NB4 (cell line): ENCODE measurements around the gene GPR3.
A peak's percentile ranks its signal among the peaks of the same experiment; 100 is the strongest.

Experiments used
- DNase-seq: peaks from one replicate; pipeline ENCODE4 v3.0.0; 2010; ENCODE audit warnings: low read depth
- H3K4me3 ChIP-seq: one replicate; pipeline ENCODE4 v1.5.1; 2011; ENCODE audit warnings: mild to moderate bottlenecking, low read depth, low read length, moderate library complexity
- MYC ChIP-seq: IDR thresholded peaks from 2 replicates; pipeline ENCODE4 v1.6.1; 2011; ENCODE audit warnings: low read depth, low read length
- POLR2A ChIP-seq: IDR thresholded peaks from 2 replicates; pipeline ENCODE4 v1.6.1; 2011; ENCODE audit warnings: mild to moderate bottlenecking; ENCODE audit not compliant: insufficient read length; ENCODE audit errors: extremely low read depth
- TF ChIP-seq, protein P1 (sequence below): IDR thresholded peaks from one replicate; pipeline ENCODE4 v1.5.1; 2012; ENCODE audit warnings: low read depth, low read length
- TF ChIP-seq, protein P2 (sequence below): IDR thresholded peaks from 2 replicates; pipeline ENCODE4 v1.6.1; 2011; ENCODE audit warnings: low read depth, low read length

GPR3 gene

DNA sequence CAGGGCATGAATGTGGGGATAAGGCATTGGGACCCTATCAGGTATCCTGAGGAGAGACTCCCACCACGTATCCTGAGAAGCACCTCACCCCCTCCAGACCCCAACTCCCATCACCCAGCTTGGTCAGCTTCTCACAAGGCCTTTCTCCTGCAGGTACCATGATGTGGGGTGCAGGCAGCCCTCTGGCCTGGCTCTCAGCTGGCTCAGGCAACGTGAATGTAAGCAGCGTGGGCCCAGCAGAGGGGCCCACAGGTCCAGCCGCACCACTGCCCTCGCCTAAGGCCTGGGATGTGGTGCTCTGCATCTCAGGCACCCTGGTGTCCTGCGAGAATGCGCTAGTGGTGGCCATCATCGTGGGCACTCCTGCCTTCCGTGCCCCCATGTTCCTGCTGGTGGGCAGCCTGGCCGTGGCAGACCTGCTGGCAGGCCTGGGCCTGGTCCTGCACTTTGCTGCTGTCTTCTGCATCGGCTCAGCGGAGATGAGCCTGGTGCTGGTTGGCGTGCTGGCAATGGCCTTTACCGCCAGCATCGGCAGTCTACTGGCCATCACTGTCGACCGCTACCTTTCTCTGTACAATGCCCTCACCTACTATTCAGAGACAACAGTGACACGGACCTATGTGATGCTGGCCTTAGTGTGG is 1.3 kb downstream of the GPR3 start:
- TF ChIP-seq POLR2A = no peak
- TF ChIP-seq, protein P1, sequence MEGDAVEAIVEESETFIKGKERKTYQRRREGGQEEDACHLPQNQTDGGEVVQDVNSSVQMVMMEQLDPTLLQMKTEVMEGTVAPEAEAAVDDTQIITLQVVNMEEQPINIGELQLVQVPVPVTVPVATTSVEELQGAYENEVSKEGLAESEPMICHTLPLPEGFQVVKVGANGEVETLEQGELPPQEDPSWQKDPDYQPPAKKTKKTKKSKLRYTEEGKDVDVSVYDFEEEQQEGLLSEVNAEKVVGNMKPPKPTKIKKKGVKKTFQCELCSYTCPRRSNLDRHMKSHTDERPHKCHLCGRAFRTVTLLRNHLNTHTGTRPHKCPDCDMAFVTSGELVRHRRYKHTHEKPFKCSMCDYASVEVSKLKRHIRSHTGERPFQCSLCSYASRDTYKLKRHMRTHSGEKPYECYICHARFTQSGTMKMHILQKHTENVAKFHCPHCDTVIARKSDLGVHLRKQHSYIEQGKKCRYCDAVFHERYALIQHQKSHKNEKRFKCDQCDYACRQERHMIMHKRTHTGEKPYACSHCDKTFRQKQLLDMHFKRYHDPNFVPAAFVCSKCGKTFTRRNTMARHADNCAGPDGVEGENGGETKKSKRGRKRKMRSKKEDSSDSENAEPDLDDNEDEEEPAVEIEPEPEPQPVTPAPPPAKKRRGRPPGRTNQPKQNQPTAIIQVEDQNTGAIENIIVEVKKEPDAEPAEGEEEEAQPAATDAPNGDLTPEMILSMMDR = no peak
- TF ChIP-seq, protein P2, sequence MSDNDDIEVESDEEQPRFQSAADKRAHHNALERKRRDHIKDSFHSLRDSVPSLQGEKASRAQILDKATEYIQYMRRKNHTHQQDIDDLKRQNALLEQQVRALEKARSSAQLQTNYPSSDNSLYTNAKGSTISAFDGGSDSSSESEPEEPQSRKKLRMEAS = no peak
- no peak for TF ChIP-seq MYC
- DNase-seq = no peak
- H3K4me3 ChIP-seq = no peak overlapping the region

DNA sequence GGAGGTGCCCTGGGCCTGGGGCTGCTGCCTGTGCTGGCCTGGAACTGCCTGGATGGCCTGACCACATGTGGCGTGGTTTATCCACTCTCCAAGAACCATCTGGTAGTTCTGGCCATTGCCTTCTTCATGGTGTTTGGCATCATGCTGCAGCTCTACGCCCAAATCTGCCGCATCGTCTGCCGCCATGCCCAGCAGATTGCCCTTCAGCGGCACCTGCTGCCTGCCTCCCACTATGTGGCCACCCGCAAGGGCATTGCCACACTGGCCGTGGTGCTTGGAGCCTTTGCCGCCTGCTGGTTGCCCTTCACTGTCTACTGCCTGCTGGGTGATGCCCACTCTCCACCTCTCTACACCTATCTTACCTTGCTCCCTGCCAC is 1.8 kb downstream of the GPR3 start:
- H3K4me3 ChIP-seq = no peak overlapping the region
- TF ChIP-seq, protein P1 = no peak
- TF ChIP-seq, protein P2 = no peak
- TF ChIP-seq POLR2A = no peak
- no peak for TF ChIP-seq MYC
- no peak for DNase-seq

DNA sequence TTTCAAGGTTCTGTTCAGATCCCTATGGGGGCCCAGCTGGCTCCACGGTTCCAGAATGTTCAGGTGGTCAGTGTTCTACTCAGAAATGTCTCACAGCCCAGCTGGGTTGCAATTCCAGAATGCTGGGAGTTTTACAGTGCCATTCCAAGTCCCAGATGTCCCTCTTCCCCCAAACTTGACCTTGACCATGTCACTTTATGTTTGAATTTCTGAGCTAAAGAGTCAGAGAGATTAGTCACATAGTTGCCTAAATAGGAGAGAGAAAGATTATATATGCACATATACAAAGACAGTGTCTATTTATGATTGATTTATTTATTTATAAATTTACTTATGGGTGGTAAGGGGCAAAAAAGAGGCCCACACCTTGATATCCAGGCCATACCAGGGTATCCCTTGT is 2.5 kb downstream of the GPR3 start:
- DNase-seq = no peak
- no peak overlapping the region for H3K4me3 ChIP-seq
- TF ChIP-seq MYC (no peak), POLR2A (no peak)

DNA sequence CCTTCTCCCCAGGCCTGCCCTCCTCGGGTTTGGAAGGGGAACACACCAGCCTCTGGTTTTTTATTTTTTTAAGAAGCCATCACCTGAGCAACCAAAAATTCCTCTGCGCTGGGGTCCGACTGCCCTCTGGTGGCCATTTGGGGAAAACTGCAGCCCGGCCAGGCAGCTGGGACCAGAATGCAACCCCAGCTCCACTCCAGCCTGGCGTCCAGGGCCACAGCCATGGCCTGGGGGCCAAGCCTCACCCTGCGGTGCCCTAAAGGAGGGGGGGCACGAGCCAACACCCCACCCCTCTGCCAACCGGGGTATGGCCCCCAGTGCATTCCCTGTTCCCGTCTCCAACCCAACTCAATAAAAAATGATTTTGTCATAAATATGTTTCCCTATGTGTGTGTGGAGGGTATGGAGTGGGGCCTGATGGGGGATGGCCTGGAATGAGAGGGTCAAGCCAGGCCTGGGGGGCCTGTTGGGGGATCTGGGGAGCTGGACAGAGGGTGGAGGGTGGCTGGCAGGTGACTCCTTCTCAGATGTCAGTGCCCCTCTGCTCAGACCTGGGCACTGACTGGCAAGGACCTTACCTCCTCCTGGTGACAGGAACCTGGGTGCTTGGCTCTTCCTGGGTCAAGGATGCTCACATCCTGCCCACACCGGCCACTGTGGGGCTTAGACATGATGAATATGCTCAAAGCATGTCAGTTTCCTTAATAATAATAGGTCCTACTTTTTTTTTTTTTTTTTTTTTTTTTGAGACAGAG is 3.2 kb downstream of the GPR3 start:
- DNase-seq = peak; percentile 79
- TF ChIP-seq, protein P1 = peak; percentile 88
- TF ChIP-seq, protein P2 = no peak
- peak; percentile 48 for TF ChIP-seq MYC
- H3K4me3 ChIP-seq = no peak overlapping the region

DNA sequence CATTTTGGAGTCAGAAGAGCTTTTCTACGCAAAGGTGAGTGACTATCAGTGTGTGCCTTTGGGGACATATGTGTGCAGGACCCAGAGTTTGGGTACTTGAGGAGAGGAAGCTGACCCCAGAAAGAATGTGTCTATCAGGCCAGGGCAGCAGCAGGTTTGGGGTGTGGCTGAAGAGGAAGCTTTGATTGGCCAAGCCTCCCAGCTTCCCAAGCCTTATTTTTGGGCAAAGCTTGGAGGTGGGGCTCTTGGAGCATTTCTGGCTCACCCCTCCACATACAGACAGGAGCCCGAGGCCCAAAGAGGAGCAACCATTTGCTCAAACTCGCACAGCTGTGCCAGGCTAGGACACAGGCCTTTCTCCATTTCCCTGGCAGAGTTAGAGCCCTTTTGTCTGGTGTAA is 4.7 kb downstream of the GPR3 start:
- TF ChIP-seq, protein P1 = no peak
- TF ChIP-seq POLR2A (no peak), MYC (no peak)
- TF ChIP-seq, protein P2 = no peak
- DNase-seq = no peak
- H3K4me3 ChIP-seq = no peak overlapping the region

DNA sequence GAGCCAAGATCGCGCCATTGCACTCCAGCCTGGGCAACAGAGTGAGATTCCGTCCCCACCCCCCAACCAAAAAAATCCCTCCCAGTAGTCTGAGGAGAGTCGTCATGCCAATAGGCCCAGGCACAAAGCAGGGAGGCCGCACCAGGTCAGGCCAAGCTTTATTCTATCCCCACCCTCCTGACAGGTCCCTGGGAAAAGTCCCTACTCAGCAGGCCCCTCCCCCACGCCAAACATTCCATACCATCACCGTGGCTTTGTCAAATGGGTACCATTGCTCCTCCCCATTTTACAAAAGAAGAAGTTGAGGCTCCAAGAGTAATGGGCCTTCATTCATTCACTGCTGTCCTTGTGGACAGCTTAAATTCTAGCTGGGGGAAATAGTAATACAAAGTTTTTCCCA is 5.3 kb downstream of the GPR3 start:
- TF ChIP-seq, protein P1 = no peak
- TF ChIP-seq MYC (no peak), POLR2A (no peak)
- TF ChIP-seq, protein P2 = no peak
- no peak for DNase-seq
- H3K4me3 ChIP-seq = no peak overlapping the region
